Liver (tissue), 9 donors: ENCODE measurements around the gene ZNF723. TPM values are rescaled to one million over a fixed set of nuclear protein-coding genes. Genes with fewer than 3 reads are reported as not detected.

Experiments
- DNase-seq: peaks from one replicate; pipeline ENCODE4 v3.0.0-alpha.2; 2017; ENCODE audit warnings: low spot score
- H3K27ac ChIP-seq, 2 donors: one replicate each; pipeline ENCODE4 v1.7.0; 2013; ENCODE audit warnings: inconsistent platforms in 2 of 2, low read length in 2 of 2, control low read depth in 1 of 2, low read depth in 1 of 2, mild to moderate bottlenecking in 1 of 2
- H3K27me3 ChIP-seq, 4 donors: one replicate each; pipeline versions ENCODE4 v1.6.1 to v1.7.0; 2013; ENCODE audit warnings: low read length in 3 of 4, inconsistent platforms in 1 of 4, mild to moderate bottlenecking in 1 of 4, moderate library complexity in 1 of 4; ENCODE audit not compliant: control insufficient read depth in 4 of 4, insufficient read depth in 4 of 4
- H3K36me3 ChIP-seq, 4 donors: one replicate each; pipeline versions ENCODE4 v1.6.1 to v1.7.0; 2013; ENCODE audit warnings: low read length in 3 of 4, mild to moderate bottlenecking in 3 of 4, low read depth in 1 of 4, moderate library complexity in 1 of 4; ENCODE audit not compliant: control insufficient read depth in 4 of 4, insufficient read depth in 3 of 4
- H3K4me1 ChIP-seq, 4 donors: one replicate each; pipeline versions ENCODE4 v1.6.1 to v1.7.0; 2013; ENCODE audit warnings: low read length in 3 of 4, mild to moderate bottlenecking in 3 of 4, moderate library complexity in 1 of 4; ENCODE audit not compliant: control insufficient read depth in 4 of 4, insufficient read depth in 4 of 4
- H3K4me3 ChIP-seq, 3 donors: one replicate each; pipeline versions ENCODE4 v1.6.1 to v1.7.0; 2013; ENCODE audit warnings: low read length in 3 of 3, control low read depth in 1 of 3, low read depth in 1 of 3, mild to moderate bottlenecking in 1 of 3
- H3K9ac ChIP-seq, 2 donors: one replicate each; pipeline ENCODE4 v1.7.0; 2013; ENCODE audit warnings: low read length in 2 of 2, mild to moderate bottlenecking in 2 of 2, moderate library complexity in 2 of 2, control low read depth in 1 of 2, low read depth in 1 of 2
- H3K9me3 ChIP-seq, 4 donors: one replicate each; pipeline versions ENCODE4 v1.6.1 to v1.7.0; 2013; ENCODE audit warnings: low read length in 3 of 4; ENCODE audit not compliant: control insufficient read depth in 4 of 4
- CTCF ChIP-seq: fragments of 150-350 bp; IDR thresholded peaks from 2 replicates; pipeline ENCODE4 v1.5.1; 2017; ENCODE audit warnings: improper control_type of control experiment, low read depth, low read length; ENCODE audit not compliant: missing input control
- EGR1 ChIP-seq, 2 donors: IDR thresholded peaks; 2 replicates each; pipeline ENCODE4 v1.6.1; 2016 to 2018; ENCODE audit warnings: antibody characterized with exemption in 2 of 2, low read depth in 2 of 2
- FOXA2 ChIP-seq: IDR thresholded peaks from 2 replicates; pipeline ENCODE4 v1.6.1; 2016; ENCODE audit warnings: antibody characterized with exemption
- GABPA ChIP-seq, 2 donors: IDR thresholded peaks in 1 of 2; conservative IDR thresholded peaks in 1 of 2; 2 replicates each; pipeline ENCODE4 v1.6.1; 2016; ENCODE audit warnings: antibody characterized with exemption in 2 of 2, mild to moderate bottlenecking in 1 of 2, moderate library complexity in 1 of 2
- HNF4A ChIP-seq, 2 donors: conservative IDR thresholded peaks; 2 replicates each; pipeline ENCODE4 v1.6.1; 2016; ENCODE audit warnings: antibody characterized with exemption in 2 of 2, mild to moderate bottlenecking in 2 of 2
- HNF4G ChIP-seq: IDR thresholded peaks from 2 replicates; pipeline ENCODE4 v1.6.1; 2016; ENCODE audit warnings: antibody characterized with exemption
- JUND ChIP-seq, 2 donors: IDR thresholded peaks; 2 replicates each; pipeline ENCODE4 v1.6.1; 2016; ENCODE audit warnings: antibody characterized with exemption in 2 of 2
- NR2F2 ChIP-seq: IDR thresholded peaks from 2 replicates; pipeline ENCODE4 v1.6.1; 2016; ENCODE audit warnings: antibody characterized with exemption
- RAD21 ChIP-seq, 2 donors: IDR thresholded peaks; 2 replicates each; pipeline ENCODE4 v1.6.1; 2016; ENCODE audit warnings: antibody characterized with exemption in 2 of 2, mild to moderate bottlenecking in 2 of 2
- REST ChIP-seq: IDR thresholded peaks from 2 replicates; pipeline ENCODE4 v1.6.1; 2016; ENCODE audit warnings: antibody characterized with exemption, mild to moderate bottlenecking
- RXRA ChIP-seq, 2 donors: IDR thresholded peaks; 2 replicates each; pipeline ENCODE4 v1.6.1; 2017 to 2018; ENCODE audit warnings: antibody characterized with exemption in 2 of 2, mild to moderate bottlenecking in 1 of 2
- SP1 ChIP-seq: IDR thresholded peaks from 2 replicates; pipeline ENCODE4 v1.6.1; 2018; ENCODE audit warnings: antibody characterized with exemption, mild to moderate bottlenecking
- TAF1 ChIP-seq: conservative IDR thresholded peaks from 2 replicates; pipeline ENCODE4 v1.6.1; 2016; ENCODE audit warnings: antibody characterized with exemption, mild to moderate bottlenecking
- YY1 ChIP-seq: IDR thresholded peaks from 2 replicates; pipeline ENCODE4 v1.6.1; 2016; ENCODE audit warnings: antibody characterized with exemption, mild to moderate bottlenecking
- WGBS: extraction: QIAGEN DNeasy Blood & Tissue Kit; methylation state at CpG from one replicate; pipeline ENCODE4 v1.1.7; 2013; 5-methylcytosine and 5-hydroxymethylcytosine counted together
- polyA plus RNA-seq, 2 donors: library from polyadenylated mRNA; stranded (reverse) in 1 of 2; unstranded in 1 of 2; fragments of 200-250 nt in 1 of 2; fragments of >200 nt in 1 of 2; fragmentation: Nextera tagmentation in 1 of 2; extraction: Ambion mirVana in 1 of 2; gene quantifications; one replicate each; pipeline versions ENCODE4 v1.2.1 to v1.2.3, GENCODE V29; 2013 to 2015
- total RNA-seq, 2 donors: library from RNA; depleted of rRNA; stranded (reverse); fragments of >200 nt; gene quantifications; one replicate each; pipeline ENCODE4 v1.2.3, GENCODE V29; 2014
- TF ChIP-seq, protein P1 (sequence below): IDR thresholded peaks from 2 replicates; pipeline ENCODE4 v1.6.1; 2016; ENCODE audit warnings: antibody characterized with exemption
- TF ChIP-seq, protein P2 (sequence below): IDR thresholded peaks from 2 replicates; pipeline ENCODE4 v1.6.1; 2016; ENCODE audit warnings: antibody characterized with exemption
- donor health status: healthy.
- donor health status: healthy.
- donor health status: healthy.
- donor health status: healthy.
- donor health status: healthy.

ZNF723 gene
- total RNA-seq (under 1 TPM; 0.05 to 0.08 TPM), polyA plus RNA-seq (not detected)

GRCh38 chr19:22832031-22832762 is at the start of gene ZNF723:
ZNF723 (plus strand) TSS chr19:22832291; CDS start chr19:22832380, 89 bp downstream.
- DNase-seq, result no peak
- TF ChIP-seq, protein P1, sequence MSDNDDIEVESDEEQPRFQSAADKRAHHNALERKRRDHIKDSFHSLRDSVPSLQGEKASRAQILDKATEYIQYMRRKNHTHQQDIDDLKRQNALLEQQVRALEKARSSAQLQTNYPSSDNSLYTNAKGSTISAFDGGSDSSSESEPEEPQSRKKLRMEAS, result no peak
- TF ChIP-seq EGR1 (IDR thresholded peaks at IDR 0.05; ENCODE audit: low read depth in 2 of 2) (no peak), NR2F2 (no peak), TAF1 (no peak), RXRA (IDR thresholded peaks at IDR 0.05) (no peak), HNF4A (conservative IDR thresholded peaks at IDR 0.05) (no peak), GABPA (IDR thresholded peaks at IDR 0.05 in 1 of 2, conservative IDR thresholded peaks at IDR 0.05 in 1 of 2) (no peak), RAD21 (IDR thresholded peaks at IDR 0.05) (no peak), REST (no peak), JUND (IDR thresholded peaks at IDR 0.05) (no peak), HNF4G (no peak), SP1 (no peak)
- no peak within 1 kb of the TSS for H3K27ac ChIP-seq
- peak within 1 kb of the TSS in 1 of 3 donors; percentile 17 for H3K4me3 ChIP-seq
- peaks cover 0 to 17% (median 11%) of the 10 kb centered on the region in 4 donors for H3K9me3 ChIP-seq
- H3K27me3 ChIP-seq, result no peaks in the 10 kb centered on the region
- no peaks in the 10 kb centered on the region for H3K36me3 ChIP-seq
- no peaks in the 10 kb centered on the region for H3K4me1 ChIP-seq
- WGBS, result 15% methylated on average over 31 of the region's 31 CpGs
- no peak within 1 kb of the TSS for H3K9ac ChIP-seq

GRCh38 chr19:22783651-22784410 is 48.3 kb upstream of the ZNF723 start, which contains the start of gene ZNF99:
ZNF99 (minus strand) TSS chr19:22784151; CDS start chr19:22784016, 135 bp downstream.
- H3K9ac ChIP-seq, result no peak within 1 kb of the TSS

More at GRCh38 chr19:22783651-22784410, 48.3 kb upstream of the ZNF723 start, which contains the start of gene ZNF99:
- peak within 1 kb of the TSS in 2 of 3 donors; percentile 10 to 54 for H3K4me3 ChIP-seq
- H3K4me1 ChIP-seq, result no peaks in the 10 kb centered on the region
- 10% methylated on average over 36 of the region's 36 CpGs for WGBS
- H3K27ac ChIP-seq, result no peak within 1 kb of the TSS
- no peaks in the 10 kb centered on the region for H3K27me3 ChIP-seq
- DNase-seq, result peak; percentile 37
- TF ChIP-seq, protein P1, result no peak
- TF ChIP-seq REST, result no peak
- TF ChIP-seq, protein P2, sequence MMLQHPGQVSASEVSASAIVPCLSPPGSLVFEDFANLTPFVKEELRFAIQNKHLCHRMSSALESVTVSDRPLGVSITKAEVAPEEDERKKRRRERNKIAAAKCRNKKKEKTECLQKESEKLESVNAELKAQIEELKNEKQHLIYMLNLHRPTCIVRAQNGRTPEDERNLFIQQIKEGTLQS, result no peak
- TF ChIP-seq GABPA (IDR thresholded peaks at IDR 0.05 in 1 of 2, conservative IDR thresholded peaks at IDR 0.05 in 1 of 2), result no peak
- no peak for TF ChIP-seq SP1
- no peak for TF ChIP-seq YY1
- TF ChIP-seq FOXA2, result no peak
- no peak for TF ChIP-seq CTCF
- TF ChIP-seq EGR1 (IDR thresholded peaks at IDR 0.05; ENCODE audit: low read depth in 2 of 2), result no peak
- TF ChIP-seq RXRA (IDR thresholded peaks at IDR 0.05), result no peak
- no peak for TF ChIP-seq NR2F2
- H3K9me3 ChIP-seq, result peaks cover 0 to 8% (median 2%) of the 10 kb centered on the region in 4 donors
- H3K36me3 ChIP-seq, result no peaks in the 10 kb centered on the region
